Measurements from ENCODE around the gene KIF16B.
A peak's percentile ranks its signal among the peaks of the same experiment; 100 is the strongest.

The KIF16B gene

DNA sequence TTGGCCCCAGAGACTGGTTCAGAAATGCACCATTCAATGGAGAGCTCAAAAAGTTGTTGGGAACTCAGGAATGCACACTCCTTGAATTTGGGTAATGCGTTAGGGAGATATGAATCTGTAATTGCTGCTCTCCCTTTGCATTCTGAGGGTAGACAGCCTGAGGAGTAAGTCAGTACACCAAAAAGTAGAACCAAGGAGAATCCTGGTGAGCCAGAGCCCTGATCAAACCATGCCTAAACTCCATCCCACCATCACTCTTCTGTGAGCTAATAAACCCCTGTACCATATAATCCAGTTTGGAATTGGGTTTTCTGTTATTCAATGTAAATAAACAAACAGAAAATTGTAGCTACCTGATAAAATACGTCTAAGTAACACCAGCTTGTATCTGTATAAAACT is 90.2 kb downstream of the KIF16B start:
- no peak for DNase-seq (ENCODE audit: low read depth, low spot score)
- no peak overlapping the region for H3K27ac ChIP-seq

DNA sequence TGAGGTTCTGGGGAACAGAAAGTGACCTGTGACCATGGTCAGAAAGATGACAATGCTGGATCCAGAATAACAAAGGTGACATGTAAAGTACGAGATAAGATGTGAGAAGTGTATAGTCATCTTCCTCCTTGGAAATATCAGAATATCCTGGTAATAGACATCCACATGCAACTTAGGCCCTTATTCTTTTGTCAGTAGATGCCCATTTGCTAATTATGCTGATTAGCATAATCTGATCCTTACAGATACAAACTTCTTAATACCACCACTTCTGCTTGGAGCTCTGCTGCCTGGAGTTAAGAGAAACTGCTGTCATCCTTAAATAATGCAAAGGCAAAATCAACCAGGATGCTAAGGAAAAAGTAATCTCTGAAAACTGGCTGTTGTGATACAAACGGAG is 91.3 kb downstream of the KIF16B start:
- no peak overlapping the region for H3K27ac ChIP-seq
- DNase-seq (ENCODE audit: low read depth, low spot score) = no peak

DNA sequence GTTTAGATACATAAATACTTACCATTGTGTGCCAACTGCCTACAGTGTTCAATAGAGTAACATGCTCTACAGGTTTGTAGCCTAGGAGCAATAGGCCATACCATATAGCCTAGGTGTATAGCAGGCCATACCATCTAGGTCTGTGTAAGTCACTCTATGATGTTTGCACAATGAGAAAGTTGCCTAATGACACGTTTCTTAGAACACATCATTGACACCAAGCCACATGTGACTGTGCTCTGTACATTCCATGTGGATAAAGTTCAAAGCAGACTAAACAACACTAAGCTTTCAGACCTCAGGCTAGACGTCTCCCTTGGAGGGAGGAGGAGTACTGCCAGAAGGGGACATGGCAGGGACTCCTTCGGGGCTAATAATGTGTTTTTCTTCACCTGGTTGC is 93.6 kb downstream of the KIF16B start:
- H3K27ac ChIP-seq = no peak overlapping the region
- no peak for DNase-seq (ENCODE audit: low read depth, low spot score)

DNA sequence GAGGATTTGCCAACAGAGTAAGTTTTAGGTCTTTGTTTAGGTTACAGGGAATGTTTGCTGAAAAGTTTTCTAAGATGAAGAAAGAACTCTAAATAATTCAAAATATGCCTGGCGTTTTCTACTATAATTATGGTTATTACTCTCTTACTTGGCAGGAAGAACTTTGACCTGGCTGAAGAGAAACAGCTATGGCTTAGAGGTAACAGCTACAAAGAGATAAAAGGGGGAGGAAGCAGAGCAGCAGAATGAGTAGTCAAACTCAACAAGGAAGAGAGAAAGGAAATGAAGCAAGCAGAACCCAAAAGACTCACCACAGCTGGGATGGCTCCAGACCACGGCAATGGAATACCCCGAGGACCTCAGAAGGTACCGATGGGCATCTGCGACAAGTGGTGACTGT is 95.6 kb downstream of the KIF16B start:
- no peak for DNase-seq (ENCODE audit: low read depth, low spot score)
- H3K27ac ChIP-seq = no peak overlapping the region

DNA sequence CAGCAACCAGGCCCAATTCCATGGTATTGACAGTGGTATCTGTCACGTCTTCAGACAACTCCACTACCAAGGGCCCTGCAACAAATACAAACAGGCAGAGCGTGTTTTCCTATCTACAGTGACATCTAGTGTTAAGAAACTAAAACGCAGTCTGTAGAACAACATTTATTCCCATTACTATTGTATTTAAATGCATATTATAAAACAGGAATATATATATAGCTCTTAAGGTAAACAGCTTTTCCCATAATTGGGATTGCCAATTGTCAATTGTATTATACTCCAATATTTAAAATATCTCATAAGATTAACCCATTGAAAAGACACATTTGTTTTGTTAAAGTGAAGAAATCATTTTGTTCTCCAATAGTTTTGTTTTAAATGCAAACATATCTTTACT is 97.2 kb downstream of the KIF16B start:
- no peak for DNase-seq (ENCODE audit: low read depth, low spot score)
- H3K27ac ChIP-seq = no peak overlapping the region

DNA sequence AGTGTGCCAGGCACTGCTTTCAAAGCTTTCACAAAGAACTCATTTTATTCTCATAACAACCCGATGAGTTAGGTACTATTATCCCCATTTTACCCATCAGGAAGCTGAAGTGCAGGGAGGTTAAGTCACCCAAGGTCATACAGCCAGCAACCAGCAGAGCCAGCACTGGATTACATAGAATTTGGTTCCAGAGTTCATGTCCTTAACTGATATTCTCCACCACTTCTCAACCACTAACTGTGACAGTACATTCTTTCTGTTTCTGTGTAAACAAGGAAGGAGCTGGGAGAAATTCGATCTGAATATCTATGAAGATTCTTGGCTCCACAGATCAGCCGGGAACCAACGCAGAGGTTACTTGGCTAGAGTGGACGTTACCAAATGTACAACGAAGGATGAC is 98.0 kb downstream of the KIF16B start:
- no peak for DNase-seq (ENCODE audit: low read depth, low spot score)
- no peak overlapping the region for H3K27ac ChIP-seq

DNA sequence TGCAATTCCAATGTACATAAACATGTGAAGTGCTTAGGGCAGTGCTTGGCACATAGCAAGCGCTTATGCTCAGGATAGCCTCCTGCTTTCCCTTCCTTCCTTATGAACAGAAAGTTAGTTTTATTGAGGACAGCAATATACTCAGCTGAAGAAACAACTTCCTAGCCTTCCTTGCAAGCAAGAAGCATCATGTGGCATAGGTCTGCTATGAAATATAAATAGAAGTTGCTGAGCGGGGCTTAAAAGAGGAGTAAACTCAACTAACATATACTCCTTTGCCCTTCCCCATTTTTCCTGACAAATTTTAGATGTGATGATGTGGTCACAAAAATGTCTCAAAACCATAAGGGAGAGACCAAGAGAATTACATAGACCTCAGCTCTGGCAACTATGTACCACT is 98.9 kb downstream of the KIF16B start:
- DNase-seq (ENCODE audit: low read depth, low spot score) = no peak
- H3K27ac ChIP-seq = no peak overlapping the region

DNA sequence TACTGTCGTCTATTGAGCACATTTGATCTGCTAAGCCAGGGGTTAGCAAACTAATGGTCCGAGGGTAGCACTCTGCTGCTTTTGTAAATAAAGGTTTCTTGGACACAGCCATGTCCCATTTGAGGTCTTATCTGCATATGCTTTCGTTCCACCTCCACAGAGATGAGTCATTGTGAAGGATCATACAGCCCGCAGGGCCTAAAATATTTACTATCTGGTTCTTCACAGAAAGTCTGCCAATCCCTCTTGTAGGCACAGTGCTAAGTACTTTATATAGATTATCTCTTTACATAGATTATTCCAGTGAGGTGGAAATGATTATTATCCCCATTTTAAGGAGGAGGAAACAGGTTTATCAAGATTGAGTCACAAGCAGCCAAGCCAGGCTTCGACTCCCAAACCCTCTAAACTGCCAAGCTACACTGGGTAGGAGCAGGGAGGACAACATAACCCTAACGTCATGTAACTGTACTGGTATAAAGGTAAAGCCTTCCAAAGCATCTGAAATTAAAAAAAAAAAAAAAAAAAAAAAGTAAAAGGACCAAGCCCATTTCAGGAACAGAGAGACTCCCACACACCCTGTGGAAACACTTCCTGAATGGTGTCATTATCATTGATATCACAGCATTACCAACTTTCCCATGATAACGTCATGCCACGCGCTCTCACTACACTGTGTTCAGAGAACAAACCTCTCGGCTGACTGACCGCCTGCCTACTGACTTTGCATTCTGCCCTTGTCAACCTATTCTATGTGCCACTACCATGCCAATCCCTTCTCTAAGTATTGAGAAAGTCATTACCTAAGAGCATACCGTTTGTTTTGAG is 101.0 kb downstream of the KIF16B start:
- DNase-seq (ENCODE audit: low read depth, low spot score) = no peak
- H3K27ac ChIP-seq = no peak overlapping the region

DNA sequence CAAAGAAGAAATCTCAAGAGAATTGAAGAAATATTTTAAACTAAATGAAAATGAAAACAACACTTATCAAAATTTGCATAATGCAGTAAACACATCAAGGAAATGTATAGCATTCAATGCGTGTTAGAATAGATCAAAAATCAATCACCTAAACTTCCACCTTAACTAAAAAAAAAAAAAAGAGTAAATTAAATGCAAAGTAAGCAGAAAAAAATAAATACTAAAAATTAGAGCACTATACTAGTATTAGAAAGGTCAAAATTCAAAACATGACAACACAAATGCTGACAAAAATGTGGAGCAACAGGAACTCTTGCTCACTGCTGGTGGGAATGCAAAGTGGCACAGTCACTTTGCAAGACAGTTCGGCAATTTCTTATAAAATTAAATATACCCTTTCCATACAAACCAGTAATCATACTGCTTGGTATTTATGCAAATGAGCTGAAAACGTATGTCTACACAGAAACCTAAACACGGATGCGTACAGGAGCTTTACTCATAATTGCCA is 103.8 kb downstream of the KIF16B start:
- no peak overlapping the region for H3K27ac ChIP-seq
- no peak for DNase-seq (ENCODE audit: low read depth, low spot score)

DNA sequence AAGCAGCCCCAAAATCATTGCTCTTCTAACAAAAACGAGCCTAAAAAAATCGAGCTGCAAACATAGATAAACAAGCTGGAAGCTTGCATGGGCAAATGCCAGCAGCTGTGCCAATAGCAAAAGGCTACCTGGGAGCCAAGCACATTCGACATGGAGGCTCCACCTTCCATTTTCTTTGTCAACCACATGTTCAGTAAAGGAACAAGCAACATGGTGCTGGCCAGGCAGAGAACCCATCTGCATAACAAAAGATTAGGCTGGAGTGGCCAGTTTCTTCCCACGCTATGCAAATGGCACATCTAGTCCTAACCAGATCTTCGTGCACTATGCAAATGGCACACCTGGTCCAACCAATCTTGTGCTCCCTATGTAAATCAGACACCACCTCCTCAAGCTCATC is 110.5 kb downstream of the KIF16B start:
- no peak for DNase-seq (ENCODE audit: low read depth, low spot score)

DNA sequence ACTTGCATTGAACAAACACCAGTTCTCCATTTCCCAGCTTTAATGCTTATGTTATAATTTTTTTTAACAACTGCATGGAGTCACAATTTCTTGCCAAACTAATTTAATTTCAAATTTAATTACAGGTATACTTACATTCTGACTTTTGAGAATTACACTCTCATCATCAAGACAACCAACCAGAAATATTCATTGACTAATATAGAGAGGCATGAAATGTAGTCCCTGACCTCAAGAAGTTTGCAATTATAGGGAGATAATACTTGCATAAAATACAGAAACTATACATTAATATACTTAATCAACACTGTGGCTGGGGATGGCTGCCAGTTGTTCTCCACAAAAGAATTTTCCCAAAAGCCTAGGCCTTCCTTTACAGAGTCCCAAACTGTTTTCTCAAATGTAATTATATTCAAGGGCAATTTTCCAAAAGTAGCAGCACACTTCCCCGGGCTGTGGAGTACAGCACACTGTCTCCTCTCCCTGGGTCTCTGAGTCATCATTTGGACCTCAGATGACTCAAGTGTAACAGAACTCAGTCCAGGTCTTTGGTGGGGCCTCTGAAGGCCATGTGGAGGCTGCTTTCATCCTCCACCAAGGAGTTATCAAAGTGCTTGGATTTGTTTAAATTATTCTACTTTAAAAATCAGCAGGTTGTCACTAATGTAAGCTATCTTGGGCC is 114.1 kb downstream of the KIF16B start:
- H3K27ac ChIP-seq = no peak overlapping the region
- peak; percentile 18 for DNase-seq (ENCODE audit: low read depth, low spot score)

More for the DNA sequence above, 110.5 kb downstream of the KIF16B start:
- H3K27ac ChIP-seq = no peak overlapping the region

DNA sequence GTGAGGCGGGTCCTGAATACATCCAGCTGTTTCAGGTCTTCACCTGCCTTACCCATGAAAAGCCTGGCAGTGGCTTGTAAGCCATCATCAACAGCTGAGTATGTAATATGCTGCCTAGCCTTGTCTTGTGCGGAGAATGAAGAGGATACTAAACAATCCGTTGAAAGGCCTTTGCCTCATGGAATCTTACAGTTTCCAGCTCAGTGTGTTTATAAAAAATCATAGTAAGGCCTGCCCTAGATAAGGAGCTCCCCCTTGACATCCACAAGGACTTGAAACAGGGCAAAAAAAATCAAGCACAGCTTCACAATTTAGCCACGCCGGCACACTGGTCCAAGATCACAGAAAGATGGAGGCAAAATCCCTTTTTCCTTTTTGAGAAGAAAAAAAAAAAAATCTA is 115.7 kb downstream of the KIF16B start:
- no peak for DNase-seq (ENCODE audit: low read depth, low spot score)

DNA sequence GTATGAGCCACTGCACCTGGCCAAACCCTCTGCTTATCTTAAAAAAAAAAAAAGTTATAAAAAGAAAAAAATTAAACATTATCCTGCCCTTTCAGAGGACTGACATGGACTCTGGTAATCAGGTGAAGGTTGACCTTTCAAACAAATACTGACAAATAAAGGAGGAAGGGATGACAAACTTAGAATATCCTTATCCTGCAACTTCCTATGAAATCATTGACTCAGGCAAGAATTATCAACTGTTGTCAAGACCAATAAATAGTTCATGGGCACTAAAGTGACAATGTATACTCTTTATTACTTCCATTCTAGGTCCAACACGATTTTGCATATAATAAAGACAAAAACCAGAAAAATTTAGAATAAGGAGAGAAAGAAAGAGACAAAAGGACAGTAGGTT is 117.9 kb downstream of the KIF16B start:
- no peak overlapping the region for H3K27ac ChIP-seq
- DNase-seq (ENCODE audit: low read depth, low spot score) = no peak

More for the DNA sequence above, 115.7 kb downstream of the KIF16B start:
- no peak overlapping the region for H3K27ac ChIP-seq

DNA sequence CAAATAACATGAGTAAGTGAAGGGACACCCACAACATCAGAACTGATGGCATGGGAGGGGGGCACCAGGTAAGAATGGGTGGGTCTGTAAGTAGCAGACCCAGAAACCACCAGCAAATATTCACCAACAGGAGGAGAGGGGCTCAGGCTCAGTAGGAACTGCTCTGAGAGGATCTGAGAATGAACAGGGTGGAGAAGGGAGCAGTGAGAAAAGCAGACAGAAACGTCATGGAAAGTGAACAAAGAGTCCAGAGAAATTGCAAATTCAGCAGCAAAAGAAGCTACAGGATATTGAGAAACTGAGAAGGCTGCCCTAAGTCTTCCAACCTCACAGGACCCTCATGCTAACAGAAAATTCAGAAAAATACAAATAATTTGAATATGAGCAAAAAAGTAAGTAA is 121.3 kb downstream of the KIF16B start:
- H3K27ac ChIP-seq = no peak overlapping the region
- no peak for DNase-seq (ENCODE audit: low read depth, low spot score)

DNA sequence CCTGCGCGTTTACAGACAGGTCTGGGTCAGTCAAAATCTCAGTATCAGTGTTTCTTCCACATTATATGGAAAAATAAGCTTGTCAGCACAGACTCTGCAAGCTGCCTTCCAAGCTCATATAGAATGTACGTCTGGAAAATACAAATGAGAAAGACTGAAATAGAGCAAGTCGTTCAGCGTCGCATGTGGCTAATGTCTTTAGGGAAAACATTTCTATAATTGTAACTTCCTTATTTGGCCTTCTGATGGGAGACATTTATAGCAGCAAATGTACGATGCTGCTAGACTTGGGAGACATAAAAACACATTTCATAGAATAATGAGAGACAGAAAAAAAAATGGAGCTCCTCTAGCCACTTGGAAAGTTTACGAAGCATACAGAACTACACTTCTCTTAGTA is 122.2 kb downstream of the KIF16B start:
- DNase-seq (ENCODE audit: low read depth, low spot score) = no peak
- no peak overlapping the region for H3K27ac ChIP-seq

DNA sequence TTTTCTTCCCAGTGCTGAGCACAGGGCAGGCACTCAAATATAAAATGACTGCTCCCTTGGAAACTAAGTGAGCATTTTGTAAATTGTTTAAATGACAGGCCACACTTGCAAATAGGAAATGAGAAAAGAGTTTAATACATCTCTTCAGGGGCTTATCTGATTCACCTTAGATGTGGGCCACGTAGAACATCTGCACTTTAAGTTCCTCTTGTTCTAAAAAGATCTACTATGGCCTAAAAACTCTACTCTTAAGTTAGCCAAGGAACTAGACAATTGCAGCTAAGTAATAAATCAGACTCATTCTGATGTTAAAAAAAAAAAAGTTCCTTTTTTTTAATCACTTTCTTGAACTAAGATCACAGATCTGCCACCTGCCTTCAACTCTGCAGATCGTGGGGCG is 126.3 kb downstream of the KIF16B start:
- no peak for DNase-seq (ENCODE audit: low read depth, low spot score)

DNA sequence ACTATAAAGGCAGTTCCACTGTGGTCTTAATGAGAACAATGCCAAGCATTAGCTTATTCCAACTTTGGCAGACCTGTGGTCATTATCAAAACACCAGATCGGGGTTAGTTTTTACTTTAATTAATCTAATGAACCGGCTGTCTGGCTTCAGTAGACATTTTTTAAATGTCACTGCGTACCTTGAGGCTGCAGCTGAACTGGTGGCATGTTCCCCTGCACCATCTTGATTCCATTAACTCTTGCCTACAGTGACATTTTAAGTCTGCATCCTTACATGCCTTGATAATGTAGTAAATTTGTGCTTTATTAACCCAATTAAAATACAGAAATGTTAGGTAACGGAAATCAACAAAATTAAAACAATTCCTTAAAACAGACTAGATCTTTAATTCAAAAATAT is 127.0 kb downstream of the KIF16B start:
- no peak for DNase-seq (ENCODE audit: low read depth, low spot score)
- H3K27ac ChIP-seq = no peak overlapping the region

More for the DNA sequence above, 126.3 kb downstream of the KIF16B start:
- H3K27ac ChIP-seq = no peak overlapping the region

DNA sequence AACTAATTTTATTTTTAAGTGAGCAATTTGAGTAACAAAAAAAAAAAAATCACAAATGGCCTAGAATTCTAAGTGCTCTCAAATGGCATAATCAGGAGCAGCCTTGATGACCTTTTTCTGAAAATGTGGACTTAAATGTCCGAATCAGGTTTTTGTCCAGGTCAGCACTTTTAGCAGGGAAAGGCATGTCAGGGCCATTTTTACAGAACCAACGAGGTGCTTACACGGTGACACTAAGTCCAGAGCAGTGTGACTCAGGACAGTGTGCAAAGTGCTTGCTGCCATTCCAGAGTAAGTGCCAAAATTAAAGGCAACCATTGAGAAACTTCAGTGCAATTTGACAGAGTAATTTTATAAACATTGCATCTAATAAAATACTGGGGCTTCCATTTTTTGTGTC is 127.8 kb downstream of the KIF16B start:
- H3K27ac ChIP-seq = no peak overlapping the region
- DNase-seq (ENCODE audit: low read depth, low spot score) = no peak

DNA sequence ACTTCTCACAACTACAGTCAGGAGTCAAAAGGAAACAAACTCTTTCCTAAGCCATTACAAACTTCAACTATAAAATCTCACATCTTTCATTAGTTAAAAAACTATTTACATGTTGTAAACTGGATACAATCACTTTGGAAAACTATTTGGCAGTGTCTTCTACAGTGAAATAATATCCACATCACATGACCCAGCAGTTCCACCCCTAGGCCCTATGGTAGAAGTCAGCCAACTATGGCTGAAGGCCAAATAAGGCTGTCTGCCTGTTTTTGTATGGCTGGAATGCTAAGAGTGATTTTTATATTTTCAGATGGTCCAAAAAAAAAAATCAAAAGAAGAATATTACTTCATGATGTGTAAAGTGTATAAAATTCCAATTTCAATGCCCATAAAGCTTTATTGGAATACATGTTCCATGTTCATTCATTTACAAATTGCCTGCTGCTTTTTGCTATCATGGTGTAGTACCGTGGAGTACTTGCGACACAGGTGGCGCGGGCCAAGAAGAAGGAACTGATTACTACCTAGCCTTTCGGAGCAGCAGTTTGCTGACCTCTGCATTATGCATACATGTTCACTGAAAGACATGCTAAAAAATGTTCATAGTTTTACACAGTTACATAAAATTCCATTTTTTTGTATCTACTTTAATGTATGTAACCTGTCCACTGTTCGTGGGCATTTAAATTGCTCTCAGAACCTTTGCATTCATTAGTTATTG is 129.0 kb downstream of the KIF16B start:
- no peak overlapping the region for H3K27ac ChIP-seq
- DNase-seq (ENCODE audit: low read depth, low spot score) = no peak

DNA sequence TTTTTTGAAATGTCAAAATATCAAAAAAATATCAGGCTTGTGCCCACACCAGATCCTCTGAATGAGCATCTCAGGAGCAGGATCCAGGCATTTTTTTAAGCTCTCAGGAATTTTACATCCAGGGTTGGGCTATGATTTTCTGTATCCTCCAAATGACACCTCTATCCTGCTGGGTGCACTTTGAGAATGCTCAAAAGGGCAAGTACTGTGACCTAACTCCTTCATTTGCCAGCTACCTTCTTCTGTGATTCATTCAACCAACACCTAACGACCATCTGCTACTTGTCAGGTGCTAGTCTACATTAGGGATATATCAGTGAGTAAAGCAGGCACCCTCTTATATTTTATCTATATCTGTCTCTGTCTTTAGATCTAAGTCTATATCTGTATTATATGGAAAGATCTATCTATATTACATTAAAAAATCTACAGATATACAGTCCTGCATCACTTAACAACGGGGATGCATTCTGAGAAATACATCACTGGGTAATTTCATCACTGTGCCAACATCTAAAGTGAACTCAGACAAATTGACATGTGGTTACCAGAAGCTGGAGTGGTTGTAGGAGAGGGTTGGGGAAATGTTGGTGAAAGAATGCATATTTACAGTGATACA is 131.6 kb downstream of the KIF16B start:
- no peak for DNase-seq (ENCODE audit: low read depth, low spot score)
- no peak overlapping the region for H3K27ac ChIP-seq

DNA sequence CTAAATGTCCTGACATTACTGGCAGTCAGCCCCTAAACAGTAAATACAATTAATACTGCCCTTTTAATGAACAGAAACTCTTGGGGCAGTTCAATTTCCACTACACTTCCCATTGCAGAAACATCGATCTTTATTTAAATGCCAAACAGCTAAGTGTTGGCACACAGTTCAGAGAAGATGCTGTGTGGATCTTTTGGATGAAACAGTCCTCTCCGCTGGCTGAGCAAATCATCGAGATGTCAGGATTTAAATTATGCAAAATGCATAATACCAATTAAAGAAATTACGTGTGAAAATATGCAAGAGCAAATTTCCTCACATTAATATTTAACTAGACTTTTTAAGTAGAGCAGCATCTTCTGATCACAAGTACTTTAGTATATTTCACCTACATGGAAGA is 132.6 kb downstream of the KIF16B start:
- H3K27ac ChIP-seq = no peak overlapping the region
- no peak for DNase-seq (ENCODE audit: low read depth, low spot score)

All from epithelial cell of prostate (primary cell).